ENCODE data around the gene GLRA1.
A peak's percentile ranks its signal among the peaks of the same experiment; 100 is the strongest.
"Not testable (repeated sequence)": the region's sequence is repeated elsewhere in the genome, so short reads cannot be mapped to it uniquely, and the experiment has no call there.

GLRA1 gene

GRCh38 chr5:151784141-151784540, 140.5 kb downstream of the GLRA1 start:
- TF ChIP-seq CTCF (IDR thresholded peaks at IDR 0.05; ENCODE audit: borderline replicate concordance, insufficient read depth, low read depth, low read length): no peak
- H3K4me3 ChIP-seq (ENCODE audit: low read depth, low read length): no peak overlapping the region

GRCh38 chr5:151783664-151784063, 141.0 kb downstream of the GLRA1 start:
- H3K4me3 ChIP-seq (ENCODE audit: low read depth, low read length): not testable (repeated sequence)

- no peak for TF ChIP-seq CTCF (IDR thresholded peaks at IDR 0.05; ENCODE audit: borderline replicate concordance, insufficient read depth, low read depth, low read length)
Measured at GRCh38 chr5:151781201-151781600, 143.4 kb downstream of the GLRA1 start.

GRCh38 chr5:151780348-151780747, 144.3 kb downstream of the GLRA1 start:
- TF ChIP-seq CTCF (IDR thresholded peaks at IDR 0.05; ENCODE audit: borderline replicate concordance, insufficient read depth, low read depth, low read length): no peak
- H3K4me3 ChIP-seq (ENCODE audit: low read depth, low read length): no peak overlapping the region

More at GRCh38 chr5:151781201-151781600, 143.4 kb downstream of the GLRA1 start:
- H3K4me3 ChIP-seq (ENCODE audit: low read depth, low read length): no peak overlapping the region

- no peak overlapping the region for H3K4me3 ChIP-seq (ENCODE audit: low read depth, low read length)
- no peak for TF ChIP-seq CTCF (IDR thresholded peaks at IDR 0.05; ENCODE audit: borderline replicate concordance, insufficient read depth, low read depth, low read length)
Measured at GRCh38 chr5:151779531-151780125, 145.0 kb downstream of the GLRA1 start.

- no peak overlapping the region for H3K4me3 ChIP-seq (ENCODE audit: low read depth, low read length)
- no peak for TF ChIP-seq CTCF (IDR thresholded peaks at IDR 0.05; ENCODE audit: borderline replicate concordance, insufficient read depth, low read depth, low read length)
Measured at GRCh38 chr5:151775025-151775606, 149.5 kb downstream of the GLRA1 start.

GRCh38 chr5:151773951-151774350, 150.7 kb downstream of the GLRA1 start:
- no peak for TF ChIP-seq CTCF (IDR thresholded peaks at IDR 0.05; ENCODE audit: borderline replicate concordance, insufficient read depth, low read depth, low read length)
- peak overlapping the region; percentile 38 for H3K4me3 ChIP-seq (ENCODE audit: low read depth, low read length)

Measured in GM12875 (cell line).